Astrocyte (in vitro differentiated cells and primary cell): Measurements from ENCODE around the gene TUBA4B. TPM values are rescaled to one million over a fixed set of nuclear protein-coding genes. Genes with fewer than 3 reads are reported as not detected.
A peak's percentile ranks its signal among the peaks of the same experiment; 100 is the strongest.

Experiments
- DNase-seq: peaks from one replicate; pipeline ENCODE4 v3.0.0-alpha.2; 2010; ENCODE audit warnings: low read depth
- FAIRE-seq: peaks from 2 replicates; lab custom pipeline; 2011; peaks lifted over from hg19 to GRCh38; lab: Jason Lieb, UNC
- H2AFZ ChIP-seq: 2 replicates; pipeline ENCODE4 v1.6.0; 2012; ENCODE audit warnings: low read depth, low read length, inconsistent platforms
- H3K27ac ChIP-seq: 2 replicates; pipeline ENCODE4 v1.5.1; 2011; ENCODE audit warnings: low read depth, low read length, inconsistent platforms
- H3K27me3 ChIP-seq: 2 replicates; pipeline ENCODE4 v1.6.0; 2011; ENCODE audit warnings: low read length, inconsistent platforms; ENCODE audit not compliant: insufficient read depth
- H3K36me3 ChIP-seq: 2 replicates; pipeline ENCODE4 v1.5.1; 2011; ENCODE audit warnings: low read length, inconsistent platforms; ENCODE audit not compliant: insufficient read depth
- H3K4me1 ChIP-seq: 2 replicates; pipeline ENCODE4 v1.5.1; 2011; ENCODE audit warnings: low read length, inconsistent platforms; ENCODE audit not compliant: insufficient read depth
- H3K4me2 ChIP-seq: 2 replicates; pipeline ENCODE4 v1.6.0; 2012; ENCODE audit warnings: low read length, inconsistent platforms
- H3K4me3 ChIP-seq: 2 replicates; pipeline ENCODE4 v1.5.1; 2011; ENCODE audit warnings: low read depth, mild to moderate bottlenecking, low read length, inconsistent platforms; ENCODE audit not compliant: insufficient read depth
- H3K79me2 ChIP-seq: 2 replicates; pipeline ENCODE4 v1.6.0; 2012; ENCODE audit warnings: mild to moderate bottlenecking, low read length, inconsistent platforms; ENCODE audit not compliant: insufficient read depth
- H3K9ac ChIP-seq: 2 replicates; pipeline ENCODE4 v1.6.0; 2012; ENCODE audit warnings: mild to moderate bottlenecking, low read length, inconsistent platforms
- H3K9me3 ChIP-seq: 2 replicates; pipeline ENCODE4 v1.5.1; 2012; ENCODE audit warnings: low read depth, mild to moderate bottlenecking, low read length, inconsistent platforms; ENCODE audit not compliant: insufficient read depth
- H4K20me1 ChIP-seq: 2 replicates; pipeline ENCODE4 v1.6.0; 2012; ENCODE audit warnings: low read length, inconsistent platforms; ENCODE audit not compliant: insufficient read depth
- H3K27ac Mint-ChIP-seq: one replicate; pipeline ENCODE4 v1.8.0; 2021; ENCODE audit warnings: mild to moderate bottlenecking, mixed read lengths; ENCODE audit not compliant: unreplicated experiment
- H3K27me3 Mint-ChIP-seq: one replicate; pipeline ENCODE4 v1.8.0; 2021; ENCODE audit warnings: low read depth, mixed read lengths; ENCODE audit not compliant: unreplicated experiment
- H3K36me3 Mint-ChIP-seq: one replicate; pipeline ENCODE4 v1.8.0; 2021; ENCODE audit warnings: low read depth, mixed read lengths; ENCODE audit not compliant: unreplicated experiment
- H3K4me1 Mint-ChIP-seq: one replicate; pipeline ENCODE4 v1.8.0; 2021; ENCODE audit warnings: low read depth, mixed read lengths; ENCODE audit not compliant: unreplicated experiment
- H3K4me3 Mint-ChIP-seq: one replicate; pipeline ENCODE4 v1.8.0; 2021; ENCODE audit warnings: mild to moderate bottlenecking, moderate library complexity, mixed read lengths; ENCODE audit not compliant: unreplicated experiment
- H3K9me3 Mint-ChIP-seq: one replicate; pipeline ENCODE4 v1.8.0; 2021; ENCODE audit warnings: mild to moderate bottlenecking, mixed read lengths; ENCODE audit not compliant: unreplicated experiment
- CTCF ChIP-seq: IDR thresholded peaks from 2 replicates; pipeline ENCODE4 v1.5.1; 2011; ENCODE audit warnings: low read depth, mild to moderate bottlenecking, inconsistent platforms, low read length, moderate library complexity; ENCODE audit not compliant: insufficient read depth
- EZH2 ChIP-seq: IDR thresholded peaks from 2 replicates; pipeline ENCODE4 v1.6.1; 2012; ENCODE audit warnings: mild to moderate bottlenecking, low read length, inconsistent platforms; ENCODE audit not compliant: insufficient read depth
- total RNA-seq: library from RNA; stranded (reverse); gene quantifications from 2 replicates; pipeline ENCODE4 v1.2.1, GENCODE V29; 2021

Gene TUBA4B
- total RNA-seq, 1 donor from 2014 or later, result not detected

DNA sequence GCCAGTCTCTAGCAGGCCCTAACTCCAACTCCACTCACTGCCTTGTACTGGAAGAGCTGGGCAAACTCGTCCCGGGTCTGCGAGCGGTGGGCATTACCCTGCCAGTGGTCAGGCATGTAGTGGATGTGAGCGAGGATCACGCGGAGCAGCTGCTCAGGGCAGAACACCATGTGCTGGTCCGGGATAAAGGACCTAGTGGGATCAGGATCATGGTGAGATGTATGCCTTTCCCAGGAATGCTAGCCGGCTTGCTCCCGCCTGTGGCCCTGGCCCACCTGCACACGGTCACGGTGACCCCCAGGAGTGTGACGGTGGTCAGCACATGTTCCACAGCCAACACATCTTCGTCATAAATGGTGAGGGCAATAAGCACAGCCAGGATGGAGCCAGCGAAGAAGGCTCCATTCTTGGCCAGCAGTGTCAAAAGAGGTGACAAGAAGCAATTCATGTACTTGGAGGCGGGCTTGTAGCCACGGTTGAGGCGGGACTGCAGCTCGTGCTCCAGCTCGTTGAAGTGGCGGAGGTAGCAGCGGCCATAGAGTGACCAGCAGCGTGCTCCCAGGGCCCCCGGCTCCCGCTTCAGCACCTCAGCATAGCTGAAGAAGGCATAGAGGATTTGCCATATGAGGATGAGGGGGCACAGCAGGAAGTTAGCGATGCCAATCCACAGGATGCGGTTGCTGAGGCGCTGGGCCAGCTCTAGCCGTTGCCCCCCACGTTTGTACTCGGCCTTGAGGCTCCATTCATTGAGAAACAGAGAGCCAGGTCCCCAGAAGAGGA lies 29.0 kb upstream of the TUBA4B start:
- H3K4me1 ChIP-seq, result peaks cover 19% of the 10 kb centered on the region
- peaks cover 5% of the 10 kb centered on the region for H3K4me1 Mint-ChIP-seq
- DNase-seq (no peak), FAIRE-seq (no peak)
- H3K4me2 ChIP-seq, result no peak overlapping the region
- H3K36me3 Mint-ChIP-seq, result peaks cover 33% of the 10 kb centered on the region
- H3K4me3 Mint-ChIP-seq, result peak overlapping the region; percentile 11
- peaks cover 26% of the 10 kb centered on the region for H3K36me3 ChIP-seq
- H3K27me3 ChIP-seq, result no peaks in the 10 kb centered on the region
- peaks cover 24% of the 10 kb centered on the region for H4K20me1 ChIP-seq
- H2AFZ ChIP-seq, result no peak overlapping the region
- no peak overlapping the region for H3K27ac ChIP-seq
- no peaks in the 10 kb centered on the region for H3K9me3 ChIP-seq
- peaks cover 23% of the 10 kb centered on the region for H3K79me2 ChIP-seq
- no peak overlapping the region for H3K27ac Mint-ChIP-seq
- no peaks in the 10 kb centered on the region for H3K9me3 Mint-ChIP-seq
- no peak overlapping the region for H3K4me3 ChIP-seq
- H3K27me3 Mint-ChIP-seq, result no peaks in the 10 kb centered on the region
- TF ChIP-seq CTCF (no peak), EZH2 (no peak)
- H3K9ac ChIP-seq, result no peak overlapping the region

- peaks cover 32% of the 10 kb centered on the region for H3K36me3 Mint-ChIP-seq
- peaks cover 6% of the 10 kb centered on the region for H3K4me1 Mint-ChIP-seq
- FAIRE-seq (no peak), DNase-seq (no peak)
- H3K4me3 Mint-ChIP-seq, result no peak overlapping the region
- no peaks in the 10 kb centered on the region for H3K27me3 Mint-ChIP-seq
- no peak overlapping the region for H3K4me3 ChIP-seq
- H3K4me2 ChIP-seq, result no peak overlapping the region
- H2AFZ ChIP-seq, result no peak overlapping the region
- peaks cover 26% of the 10 kb centered on the region for H3K36me3 ChIP-seq
- no peak overlapping the region for H3K9ac ChIP-seq
- H3K27ac ChIP-seq, result no peak overlapping the region
- H3K9me3 ChIP-seq, result no peaks in the 10 kb centered on the region
- no peak overlapping the region for H3K27ac Mint-ChIP-seq
- TF ChIP-seq CTCF (no peak), EZH2 (no peak)
- peaks cover 14% of the 10 kb centered on the region for H4K20me1 ChIP-seq
- peaks cover 15% of the 10 kb centered on the region for H3K4me1 ChIP-seq
- H3K79me2 ChIP-seq, result peaks cover 24% of the 10 kb centered on the region
- no peaks in the 10 kb centered on the region for H3K9me3 Mint-ChIP-seq
- H3K27me3 ChIP-seq, result no peaks in the 10 kb centered on the region
Measured at GRCh38 chr2:219225350-219225749, 27.7 kb upstream of the TUBA4B start.
